ENCODE data around the gene EPC2.

Gene EPC2

DNA sequence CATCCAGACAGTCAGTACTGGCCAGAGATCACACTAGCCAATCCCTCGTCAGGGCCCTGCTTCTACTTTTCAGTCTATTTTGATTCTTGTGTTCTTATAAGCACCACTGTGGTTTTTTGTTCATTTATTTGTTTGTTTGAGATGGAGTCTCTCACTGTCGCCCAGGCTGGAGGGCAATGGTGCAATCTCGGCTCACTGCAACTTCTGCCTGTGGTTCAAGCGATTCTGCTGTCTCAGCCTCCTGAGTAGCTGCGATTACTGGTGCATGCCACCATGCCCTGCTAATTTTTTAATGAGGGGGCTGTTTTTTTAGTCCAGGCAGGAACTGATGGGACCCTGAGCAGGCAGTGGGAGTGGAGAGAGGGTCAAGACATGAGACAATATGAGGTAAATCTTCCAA is 165.5 kb downstream of the EPC2 start:
- peaks cover 9% of the 10 kb centered on the region for H3K4me1 ChIP-seq (ENCODE audit: control insufficient read depth, low read length)
- H3K9me3 ChIP-seq (ENCODE audit: control insufficient read depth, insufficient read depth, low read length) = no peaks in the 10 kb centered on the region
- no peaks in the 10 kb centered on the region; the same call in 1 of the 2 replicates for H3K27me3 ChIP-seq (ENCODE audit: control insufficient read depth, low read length)
- H3K4me3 ChIP-seq (ENCODE audit: low read length) = no peak overlapping the region
- H3K36me3 ChIP-seq (ENCODE audit: control insufficient read depth, low read length) = no peaks in the 10 kb centered on the region
- no peaks in the 10 kb centered on the region for H3K9me2 ChIP-seq (replicated peaks; ENCODE audit: control insufficient read depth, low read length)
- H3F3A ChIP-seq (ENCODE audit: control insufficient read depth, insufficient read depth) = no peaks in the 10 kb centered on the region
- H3K79me2 ChIP-seq (ENCODE audit: control insufficient read depth, low read length) = no peaks in the 10 kb centered on the region
- no peaks in the 10 kb centered on the region for H4K20me1 ChIP-seq (ENCODE audit: control insufficient read depth, insufficient read depth, low read depth, low read length)
- TF ChIP-seq, protein P1, sequence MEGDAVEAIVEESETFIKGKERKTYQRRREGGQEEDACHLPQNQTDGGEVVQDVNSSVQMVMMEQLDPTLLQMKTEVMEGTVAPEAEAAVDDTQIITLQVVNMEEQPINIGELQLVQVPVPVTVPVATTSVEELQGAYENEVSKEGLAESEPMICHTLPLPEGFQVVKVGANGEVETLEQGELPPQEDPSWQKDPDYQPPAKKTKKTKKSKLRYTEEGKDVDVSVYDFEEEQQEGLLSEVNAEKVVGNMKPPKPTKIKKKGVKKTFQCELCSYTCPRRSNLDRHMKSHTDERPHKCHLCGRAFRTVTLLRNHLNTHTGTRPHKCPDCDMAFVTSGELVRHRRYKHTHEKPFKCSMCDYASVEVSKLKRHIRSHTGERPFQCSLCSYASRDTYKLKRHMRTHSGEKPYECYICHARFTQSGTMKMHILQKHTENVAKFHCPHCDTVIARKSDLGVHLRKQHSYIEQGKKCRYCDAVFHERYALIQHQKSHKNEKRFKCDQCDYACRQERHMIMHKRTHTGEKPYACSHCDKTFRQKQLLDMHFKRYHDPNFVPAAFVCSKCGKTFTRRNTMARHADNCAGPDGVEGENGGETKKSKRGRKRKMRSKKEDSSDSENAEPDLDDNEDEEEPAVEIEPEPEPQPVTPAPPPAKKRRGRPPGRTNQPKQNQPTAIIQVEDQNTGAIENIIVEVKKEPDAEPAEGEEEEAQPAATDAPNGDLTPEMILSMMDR (IDR thresholded peaks at IDR 0.05; ENCODE audit: low read depth, low read length, poor library complexity, severe bottlenecking) = no peak
- TF ChIP-seq EZH2phosphoT487 (IDR thresholded peaks at IDR 0.05; ENCODE audit: borderline replicate concordance, low read length) = no peak
- H3K27ac ChIP-seq (ENCODE audit: low read depth, low read length) = no peak overlapping the region
- H3K4me2 ChIP-seq (ENCODE audit: low read length) = no peak overlapping the region

DNA sequence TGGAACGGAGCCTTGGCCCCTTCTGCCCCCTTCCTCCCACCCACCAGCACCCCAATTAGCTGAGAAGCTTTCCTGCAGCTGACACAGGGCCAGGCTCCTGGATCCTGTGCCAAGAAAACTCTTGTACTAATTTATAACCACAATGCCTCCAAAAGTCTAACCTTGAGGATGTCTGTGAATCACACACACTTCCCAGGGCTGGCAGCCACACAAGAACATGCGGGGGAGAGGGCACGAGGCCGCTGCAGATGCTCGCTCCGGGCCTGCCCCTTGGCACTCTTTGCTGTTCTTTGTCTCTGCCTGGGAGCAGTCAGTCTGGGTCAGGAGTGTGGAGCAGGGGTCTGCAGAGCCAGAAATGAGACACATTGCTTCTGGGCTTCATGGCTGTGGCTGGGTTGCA is 167.8 kb downstream of the EPC2 start:
- Histone ChIP-seq H3K27ac (ENCODE audit: low read depth, low read length) (no peak overlapping the region), H3K4me3 (ENCODE audit: low read length) (no peak overlapping the region), H4K20me1 (ENCODE audit: control insufficient read depth, insufficient read depth, low read depth, low read length) (no peaks in the 10 kb centered on the region), H3K27me3 (ENCODE audit: control insufficient read depth, low read length) (peaks cover 6% of the 10 kb centered on the region), H3K36me3 (ENCODE audit: control insufficient read depth, low read length) (no peaks in the 10 kb centered on the region), H3F3A (ENCODE audit: control insufficient read depth, insufficient read depth) (no peaks in the 10 kb centered on the region), H3K4me1 (ENCODE audit: control insufficient read depth, low read length) (peaks cover 13% of the 10 kb centered on the region), H3K9me3 (ENCODE audit: control insufficient read depth, insufficient read depth, low read length) (no peaks in the 10 kb centered on the region), H3K9me2 (replicated peaks; ENCODE audit: control insufficient read depth, low read length) (no peaks in the 10 kb centered on the region), H3K4me2 (ENCODE audit: low read length) (no peak overlapping the region), H3K79me2 (ENCODE audit: control insufficient read depth, low read length) (no peaks in the 10 kb centered on the region)
- TF ChIP-seq, protein P1 (IDR thresholded peaks at IDR 0.05; ENCODE audit: low read depth, low read length, poor library complexity, severe bottlenecking) = no peak
- no peak for TF ChIP-seq EZH2phosphoT487 (IDR thresholded peaks at IDR 0.05; ENCODE audit: borderline replicate concordance, low read length)

DNA sequence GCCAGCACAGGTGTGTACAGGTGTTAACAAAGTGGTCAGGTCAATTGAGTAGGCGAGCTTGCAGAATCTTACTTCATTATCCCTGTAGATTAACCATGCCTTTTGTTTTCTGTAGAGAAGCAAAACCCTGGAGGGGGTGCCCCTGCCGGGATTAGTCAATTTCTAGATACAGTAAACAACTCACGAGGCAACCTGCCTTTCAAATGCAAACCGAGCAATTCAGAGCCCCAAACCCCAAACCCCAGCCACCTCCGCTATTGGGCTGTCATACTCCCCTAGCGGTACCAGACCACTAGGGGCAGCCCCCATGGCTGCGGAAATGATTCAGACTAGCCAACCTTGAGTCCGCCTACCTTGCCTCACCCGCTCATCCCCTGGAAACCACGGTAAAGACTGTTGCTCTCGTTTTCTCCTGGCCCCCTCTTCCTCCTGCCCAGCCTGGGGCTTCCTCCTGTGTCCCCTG is 169.1 kb downstream of the EPC2 start:
- H4K20me1 ChIP-seq (ENCODE audit: control insufficient read depth, insufficient read depth, low read depth, low read length) = no peaks in the 10 kb centered on the region
- no peak overlapping the region for H3K4me2 ChIP-seq (ENCODE audit: low read length)
- H3K36me3 ChIP-seq (ENCODE audit: control insufficient read depth, low read length) = no peaks in the 10 kb centered on the region
- no peaks in the 10 kb centered on the region for H3K9me2 ChIP-seq (replicated peaks; ENCODE audit: control insufficient read depth, low read length)
- H3F3A ChIP-seq (ENCODE audit: control insufficient read depth, insufficient read depth) = no peaks in the 10 kb centered on the region
- TF ChIP-seq, protein P1 (IDR thresholded peaks at IDR 0.05; ENCODE audit: low read depth, low read length, poor library complexity, severe bottlenecking) = peak; percentile 56
- TF ChIP-seq EZH2phosphoT487 (IDR thresholded peaks at IDR 0.05; ENCODE audit: borderline replicate concordance, low read length) = no peak
- no peak overlapping the region for H3K27ac ChIP-seq (ENCODE audit: low read depth, low read length)
- H3K79me2 ChIP-seq (ENCODE audit: control insufficient read depth, low read length) = no peaks in the 10 kb centered on the region
- H3K9me3 ChIP-seq (ENCODE audit: control insufficient read depth, insufficient read depth, low read length) = no peaks in the 10 kb centered on the region
- peaks cover 16% of the 10 kb centered on the region for H3K27me3 ChIP-seq (ENCODE audit: control insufficient read depth, low read length)
- no peak overlapping the region for H3K4me3 ChIP-seq (ENCODE audit: low read length)
- peaks cover 13% of the 10 kb centered on the region for H3K4me1 ChIP-seq (ENCODE audit: control insufficient read depth, low read length)
